Mesenchymal stem cell (in vitro differentiated cells and primary cell): ENCODE data around the gene GABRG3.

ENCODE experiments used
- DNase-seq: peaks from one replicate; pipeline ENCODE4 v3.0.0-alpha.2; 2013
- H2AFZ ChIP-seq: one replicate; pipeline ENCODE4 v1.6.1; 2013; ENCODE audit warnings: low read depth, mild to moderate bottlenecking, control low read depth, inconsistent platforms, low read length, moderate library complexity
- H2AK5ac ChIP-seq: 2 replicates; pipeline ENCODE4 v1.6.1; 2013; ENCODE audit warnings: low read length, moderate library complexity, mild to moderate bottlenecking, inconsistent platforms; ENCODE audit not compliant: severe bottlenecking
- H2BK120ac ChIP-seq: one replicate; pipeline ENCODE4 v1.6.1; 2013; ENCODE audit warnings: low read depth, mild to moderate bottlenecking, inconsistent platforms, low read length, moderate library complexity
- H2BK12ac ChIP-seq, 2 experiments: one replicate each; pipeline ENCODE4 v1.6.1; 2013; ENCODE audit warnings: inconsistent platforms in 2 of 2, low read length in 2 of 2, mild to moderate bottlenecking in 2 of 2, moderate library complexity in 2 of 2, control low read depth in 1 of 2
- H2BK15ac ChIP-seq: one replicate; pipeline ENCODE4 v1.6.1; 2013; ENCODE audit warnings: mild to moderate bottlenecking, low read depth, inconsistent platforms; ENCODE audit not compliant: poor library complexity, severe bottlenecking
- H2BK5ac ChIP-seq: 2 replicates; pipeline ENCODE4 v1.6.1; 2013; ENCODE audit warnings: low read depth, mild to moderate bottlenecking, low read length, control low read depth, inconsistent platforms; ENCODE audit not compliant: poor library complexity, severe bottlenecking
- H3K14ac ChIP-seq, 2 experiments: one replicate each; pipeline ENCODE4 v1.6.1; 2013; ENCODE audit warnings: inconsistent platforms in 2 of 2, low read length in 2 of 2, control low read depth in 1 of 2, mild to moderate bottlenecking in 1 of 2, moderate library complexity in 1 of 2
- H3K18ac ChIP-seq, 2 experiments: one replicate each; pipeline ENCODE4 v1.6.1; 2013; ENCODE audit warnings: inconsistent platforms in 2 of 2, low read length in 2 of 2, control low read depth in 1 of 2, low read depth in 1 of 2, mild to moderate bottlenecking in 1 of 2
- H3K23ac ChIP-seq, 2 experiments: one replicate each; pipeline ENCODE4 v1.6.1; 2013; ENCODE audit warnings: inconsistent platforms in 2 of 2, low read length in 2 of 2, mild to moderate bottlenecking in 2 of 2, moderate library complexity in 2 of 2, control low read depth in 1 of 2
- H3K27ac ChIP-seq: 2 replicates; pipeline ENCODE4 v1.5.1; 2013; ENCODE audit warnings: mild to moderate bottlenecking, moderate library complexity, low read length, control low read depth, inconsistent platforms; ENCODE audit not compliant: poor library complexity, severe bottlenecking
- H3K27me3 ChIP-seq, 2 experiments: 2 replicates each; pipeline versions ENCODE4 v1.6.1 to v1.7.0; 2013; ENCODE audit warnings: low read length in 2 of 2, mild to moderate bottlenecking in 2 of 2, moderate library complexity in 2 of 2, control low read depth in 1 of 2, inconsistent platforms in 1 of 2; ENCODE audit not compliant: control insufficient read depth in 1 of 2, insufficient read depth in 1 of 2
- H3K36me3 ChIP-seq, 2 experiments: 2 replicates each; pipeline versions ENCODE4 v1.6.1 to v1.7.0; 2013; ENCODE audit warnings: low read length in 2 of 2, control low read depth in 1 of 2, inconsistent platforms in 1 of 2, low read depth in 1 of 2, mild to moderate bottlenecking in 1 of 2; ENCODE audit not compliant: insufficient read depth in 2 of 2, control insufficient read depth in 1 of 2
- H3K4ac ChIP-seq, 2 experiments: one replicate each; pipeline ENCODE4 v1.6.1; 2013; ENCODE audit warnings: inconsistent platforms in 2 of 2, low read length in 2 of 2, mild to moderate bottlenecking in 2 of 2, moderate library complexity in 2 of 2, control low read depth in 1 of 2, low read depth in 1 of 2
- H3K4me1 ChIP-seq: 2 replicates; pipeline ENCODE4 v1.6.1; 2013; ENCODE audit warnings: low read depth, low read length, control low read depth; ENCODE audit not compliant: control insufficient read depth, insufficient read depth
- H3K4me2 ChIP-seq: 2 replicates; pipeline ENCODE4 v1.6.1; 2013; ENCODE audit warnings: low read length, mild to moderate bottlenecking, inconsistent platforms; ENCODE audit not compliant: poor library complexity, severe bottlenecking
- H3K4me3 ChIP-seq, 2 experiments: 2 replicates each; pipeline versions ENCODE4 v1.5.1 to v1.7.0; 2013; ENCODE audit warnings: low read length in 2 of 2, mild to moderate bottlenecking in 2 of 2, control low read depth in 1 of 2, low read depth in 1 of 2; ENCODE audit not compliant: insufficient read depth in 1 of 2
- H3K79me1 ChIP-seq: replicated peaks from 2 replicates; pipeline ENCODE4 v1.6.1; 2013; ENCODE audit warnings: mild to moderate bottlenecking, control low read depth, low read length, inconsistent platforms; ENCODE audit not compliant: poor library complexity, severe bottlenecking
- H3K9ac ChIP-seq: 2 replicates; pipeline ENCODE4 v1.7.0; 2013; ENCODE audit warnings: mild to moderate bottlenecking, low read length, moderate library complexity
- H3K9me3 ChIP-seq: 2 replicates; pipeline ENCODE4 v1.7.0; 2013; ENCODE audit warnings: mild to moderate bottlenecking, low read length; ENCODE audit not compliant: control insufficient read depth
- H4K8ac ChIP-seq: one replicate; pipeline ENCODE4 v1.6.1; 2013; ENCODE audit warnings: inconsistent platforms, mild to moderate bottlenecking, low read length, moderate library complexity
- H4K91ac ChIP-seq: one replicate; pipeline ENCODE4 v1.6.1; 2013; ENCODE audit warnings: mild to moderate bottlenecking, low read length, inconsistent platforms
- WGBS: methylation state at CpG from one replicate; pipeline ENCODE4 v1.1.7; 2013; ENCODE audit warnings: mixed read lengths; 5-methylcytosine and 5-hydroxymethylcytosine counted together

The GABRG3 gene

GRCh38 chr15:27427276-27427675, 456.3 kb downstream of the GABRG3 start:
- no CpG with 5 or more reads among the region's 1 CpG for WGBS

GRCh38 chr15:27428151-27428550, 457.2 kb downstream of the GABRG3 start:
- H2AK5ac ChIP-seq: no peak overlapping the region
- H3K4me1 ChIP-seq: no peaks in the 10 kb centered on the region
- H3K79me1 ChIP-seq: no peaks in the 10 kb centered on the region
- H4K91ac ChIP-seq: no peak overlapping the region
- no peaks in the 10 kb centered on the region for H3K36me3 ChIP-seq
- H2BK15ac ChIP-seq: no peak overlapping the region
- H3K4ac ChIP-seq: no peak overlapping the region
- no peaks in the 10 kb centered on the region for H3K27me3 ChIP-seq
- no peak overlapping the region for H2AFZ ChIP-seq
- H3K4me3 ChIP-seq: no peak overlapping the region
- H3K18ac ChIP-seq: no peak overlapping the region
- no peak overlapping the region for H2BK5ac ChIP-seq
- H2BK12ac ChIP-seq: no peak overlapping the region
- no peak overlapping the region for H4K8ac ChIP-seq
- H3K4me2 ChIP-seq: no peak overlapping the region
- no peak for DNase-seq
- H3K23ac ChIP-seq: no peak overlapping the region
- no peak overlapping the region for H3K9ac ChIP-seq
- H3K14ac ChIP-seq: no peak overlapping the region
- peaks cover 12% of the 10 kb centered on the region for H3K9me3 ChIP-seq
- H3K27ac ChIP-seq: no peak overlapping the region
- H2BK120ac ChIP-seq: no peak overlapping the region
- 85% methylated on average over 1 of the region's 3 CpGs for WGBS

More at GRCh38 chr15:27427276-27427675, 456.3 kb downstream of the GABRG3 start:
- no peak overlapping the region for H2BK15ac ChIP-seq
- H3K79me1 ChIP-seq: no peaks in the 10 kb centered on the region
- H3K4ac ChIP-seq: no peak overlapping the region
- H3K4me2 ChIP-seq: no peak overlapping the region
- H3K18ac ChIP-seq: no peak overlapping the region
- H2BK5ac ChIP-seq: no peak overlapping the region
- peaks cover 4% of the 10 kb centered on the region for H3K9me3 ChIP-seq
- no peaks in the 10 kb centered on the region for H3K27me3 ChIP-seq
- no peak overlapping the region for H3K23ac ChIP-seq
- H3K4me3 ChIP-seq: no peak overlapping the region
- no peak overlapping the region for H3K14ac ChIP-seq
- no peak overlapping the region for H2AK5ac ChIP-seq
- no peak overlapping the region for H3K27ac ChIP-seq
- H2BK12ac ChIP-seq: no peak overlapping the region
- H2AFZ ChIP-seq: no peak overlapping the region
- no peak overlapping the region for H4K91ac ChIP-seq
- no peak overlapping the region for H4K8ac ChIP-seq
- H3K9ac ChIP-seq: no peak overlapping the region
- no peaks in the 10 kb centered on the region for H3K4me1 ChIP-seq
- DNase-seq: no peak
- H3K36me3 ChIP-seq: no peaks in the 10 kb centered on the region
- H2BK120ac ChIP-seq: no peak overlapping the region

- no peak overlapping the region for H4K8ac ChIP-seq
- no peak overlapping the region for H4K91ac ChIP-seq
- no peak overlapping the region for H2AK5ac ChIP-seq
- no peak overlapping the region for H3K4ac ChIP-seq
- no peaks in the 10 kb centered on the region for H3K36me3 ChIP-seq
- H2BK12ac ChIP-seq: no peak overlapping the region
- no peak for DNase-seq
- H3K79me1 ChIP-seq: no peaks in the 10 kb centered on the region
- no peak overlapping the region for H3K27ac ChIP-seq
- no peak overlapping the region for H3K14ac ChIP-seq
- no peak overlapping the region for H2AFZ ChIP-seq
- H3K18ac ChIP-seq: no peak overlapping the region
- no peak overlapping the region for H3K4me2 ChIP-seq
- H2BK15ac ChIP-seq: no peak overlapping the region
- no peak overlapping the region for H3K4me3 ChIP-seq
- no peaks in the 10 kb centered on the region for H3K27me3 ChIP-seq
- no peak overlapping the region for H2BK5ac ChIP-seq
- no peak overlapping the region for H2BK120ac ChIP-seq
- H3K9me3 ChIP-seq: peaks cover 14% of the 10 kb centered on the region
- WGBS: 94% methylated on average over 4 of the region's 4 CpGs
- H3K9ac ChIP-seq: no peak overlapping the region
- no peaks in the 10 kb centered on the region for H3K4me1 ChIP-seq
- H3K23ac ChIP-seq: no peak overlapping the region
These were observed 458.6 kb downstream of the GABRG3 start for GRCh38 chr15:27429577-27429976.

DNA sequence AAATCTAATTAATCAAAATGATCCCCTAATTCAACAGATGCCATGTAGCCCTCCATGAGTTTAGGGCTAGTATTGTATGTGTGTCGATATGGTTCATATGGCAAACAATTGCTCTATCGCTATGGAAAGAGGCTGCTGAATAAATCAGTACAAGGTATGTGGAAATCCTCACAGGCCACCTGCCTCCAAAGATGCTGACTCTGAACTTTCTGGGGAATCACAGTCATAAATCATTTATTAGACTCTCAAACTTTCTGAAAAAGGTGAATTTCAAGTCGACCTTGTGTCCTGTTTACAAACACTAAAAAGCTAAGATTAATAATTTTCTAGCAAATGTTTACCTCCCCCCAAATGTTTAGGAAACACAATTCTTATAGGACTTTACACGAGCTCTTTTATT, 462.6 kb downstream of the GABRG3 start:
- no peak overlapping the region for H3K4ac ChIP-seq
- no peak overlapping the region for H3K27ac ChIP-seq
- H3K4me3 ChIP-seq: no peak overlapping the region
- 74% methylated on average over 4 of the region's 4 CpGs for WGBS
- no peak for DNase-seq
- H3K27me3 ChIP-seq: no peaks in the 10 kb centered on the region
- H3K79me1 ChIP-seq: no peaks in the 10 kb centered on the region
- H3K4me1 ChIP-seq: no peaks in the 10 kb centered on the region
- no peak overlapping the region for H3K18ac ChIP-seq
- no peak overlapping the region for H3K4me2 ChIP-seq
- no peak overlapping the region for H2BK12ac ChIP-seq
- H3K9ac ChIP-seq: no peak overlapping the region
- H3K9me3 ChIP-seq: peaks cover 14% of the 10 kb centered on the region
- no peak overlapping the region for H2AFZ ChIP-seq
- no peak overlapping the region for H2BK5ac ChIP-seq
- no peak overlapping the region for H2BK120ac ChIP-seq
- no peak overlapping the region for H4K8ac ChIP-seq
- H4K91ac ChIP-seq: no peak overlapping the region
- H3K14ac ChIP-seq: no peak overlapping the region
- no peak overlapping the region for H3K23ac ChIP-seq
- no peak overlapping the region for H2AK5ac ChIP-seq
- H3K36me3 ChIP-seq: no peaks in the 10 kb centered on the region
- H2BK15ac ChIP-seq: no peak overlapping the region
